DMS 273 (cell line): ENCODE measurements around the gene DOCK3.
A peak's percentile ranks its signal among the peaks of the same experiment; 100 is the strongest.
"Not testable (repeated sequence)": the region's sequence is repeated elsewhere in the genome, so short reads cannot be mapped to it uniquely, and the experiment has no call there.

Experiments used
- DNase-seq: peaks from one replicate; lab custom pipeline; 2025; ENCODE audit not compliant: unreplicated experiment; lab: John Stamatoyannopoulos, UW

DOCK3 gene

GRCh38 chr3:51075221-51075775 lies 400.6 kb downstream of the DOCK3 start:
- no peak for DNase-seq

- no peak for DNase-seq
Observed at GRCh38 chr3:51082363-51082762, 407.6 kb downstream of the DOCK3 start.

DNA sequence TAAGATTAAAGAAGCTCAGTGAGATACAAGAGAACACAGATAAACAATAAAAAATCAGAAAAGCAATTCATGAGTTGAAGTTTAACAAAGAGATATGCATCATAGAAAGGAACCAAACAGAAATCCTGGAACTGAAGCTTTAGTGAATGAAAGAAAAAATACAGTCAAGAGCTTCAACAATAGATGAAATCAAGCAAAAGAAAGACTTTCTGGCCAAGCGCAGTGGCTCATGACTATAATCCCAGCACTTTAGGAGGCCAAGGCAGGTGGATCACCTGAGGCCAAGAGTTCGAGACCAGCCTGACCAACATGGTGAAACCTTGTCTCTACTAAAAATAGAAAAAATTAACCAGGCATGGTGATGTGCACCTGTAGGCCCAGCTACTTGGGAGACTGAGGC lies 408.8 kb downstream of the DOCK3 start:
- DNase-seq: no peak

GRCh38 chr3:51092141-51092540 lies 417.4 kb downstream of the DOCK3 start:
- DNase-seq: not testable (repeated sequence)

GRCh38 chr3:51094838-51095237 lies 420.1 kb downstream of the DOCK3 start:
- DNase-seq: not testable (repeated sequence)

DNA sequence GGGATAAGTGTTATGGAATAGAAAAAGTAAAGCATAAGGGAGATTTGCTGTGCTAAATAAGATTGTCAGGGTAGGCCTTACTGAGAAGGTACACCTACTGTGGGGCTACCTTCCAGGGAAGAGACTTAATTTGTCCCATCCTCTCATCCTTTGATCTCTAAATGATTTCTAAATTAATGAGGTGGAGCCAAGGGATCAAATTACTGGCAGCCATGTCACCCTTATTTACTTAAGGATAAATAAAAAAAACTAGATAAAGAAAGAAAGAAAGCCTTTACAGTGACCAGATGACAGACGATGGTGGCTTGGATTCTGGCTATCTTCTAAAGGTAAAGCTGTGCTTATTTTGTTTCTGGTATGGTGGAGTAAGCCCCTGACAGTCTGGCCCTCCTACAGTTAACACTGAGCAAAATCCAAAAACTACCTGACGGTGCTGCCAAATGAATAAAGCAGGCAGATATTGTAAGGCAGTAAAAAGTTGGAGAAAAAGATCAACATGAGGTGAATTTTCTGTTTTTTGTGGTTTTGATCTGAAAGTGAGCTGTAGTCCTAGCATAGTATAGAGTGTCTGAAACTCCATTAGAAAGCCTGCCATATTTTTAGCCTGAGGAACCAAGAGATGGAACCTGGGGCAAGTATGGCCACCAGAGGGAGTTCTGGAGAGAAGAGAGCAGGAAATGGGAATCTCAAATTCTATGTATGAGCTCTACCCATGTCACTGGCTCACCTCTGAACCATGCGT lies 425.2 kb downstream of the DOCK3 start:
- peak; percentile 76 for DNase-seq

- no peak for DNase-seq
Observed at GRCh38 chr3:51100536-51100851, 425.8 kb downstream of the DOCK3 start.

- no peak for DNase-seq
Observed at GRCh38 chr3:51102396-51102795, 427.7 kb downstream of the DOCK3 start.

- DNase-seq: no peak
Observed at GRCh38 chr3:51106242-51106876, 431.6 kb downstream of the DOCK3 start.

DNA sequence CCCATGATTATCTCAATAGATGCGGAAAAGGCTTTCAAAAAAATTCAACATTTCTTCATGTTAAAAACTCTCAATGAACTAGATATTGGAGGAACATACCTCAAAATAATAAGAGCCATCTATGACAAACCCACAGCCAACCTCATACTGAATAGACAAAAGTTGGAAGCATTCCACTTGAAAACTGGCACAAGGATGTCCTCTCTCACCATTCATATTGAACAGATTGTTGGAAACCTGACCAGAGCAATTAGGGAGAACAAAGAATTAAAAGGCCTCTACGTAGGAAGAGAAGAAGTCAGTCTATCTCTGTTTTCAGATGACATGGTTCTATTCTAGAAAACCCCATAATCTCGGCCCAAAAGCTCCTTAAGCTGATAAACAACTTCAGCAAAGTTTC lies 435.9 kb downstream of the DOCK3 start:
- peak; percentile 3 for DNase-seq

DNA sequence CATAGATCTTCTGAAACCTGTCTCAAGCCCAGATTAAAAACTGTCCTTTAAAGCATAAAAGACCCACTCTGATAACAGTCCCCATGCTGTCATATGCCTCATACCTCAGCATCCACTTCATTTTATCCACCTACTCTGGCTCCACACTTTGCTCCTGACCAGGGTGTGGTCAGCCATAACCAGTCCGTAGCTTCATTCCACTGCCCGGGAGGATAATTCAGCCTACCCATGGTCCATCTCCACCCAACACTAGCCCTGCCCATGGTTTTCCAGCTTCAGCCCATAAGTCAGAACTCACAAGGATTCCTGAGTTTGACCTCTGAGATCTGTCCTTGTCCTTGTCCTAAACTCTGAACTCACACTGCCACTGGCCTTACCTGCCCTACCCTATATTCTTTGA lies 448.2 kb downstream of the DOCK3 start:
- DNase-seq: no peak

GRCh38 chr3:51123531-51123930 lies 448.8 kb downstream of the DOCK3 start:
- DNase-seq: no peak

GRCh38 chr3:51131607-51132006 lies 456.9 kb downstream of the DOCK3 start:
- not testable (repeated sequence) for DNase-seq

- no peak for DNase-seq
Observed at GRCh38 chr3:51137715-51138114, 463.0 kb downstream of the DOCK3 start.

GRCh38 chr3:51139616-51140015 lies 464.9 kb downstream of the DOCK3 start:
- DNase-seq: no peak

DNA sequence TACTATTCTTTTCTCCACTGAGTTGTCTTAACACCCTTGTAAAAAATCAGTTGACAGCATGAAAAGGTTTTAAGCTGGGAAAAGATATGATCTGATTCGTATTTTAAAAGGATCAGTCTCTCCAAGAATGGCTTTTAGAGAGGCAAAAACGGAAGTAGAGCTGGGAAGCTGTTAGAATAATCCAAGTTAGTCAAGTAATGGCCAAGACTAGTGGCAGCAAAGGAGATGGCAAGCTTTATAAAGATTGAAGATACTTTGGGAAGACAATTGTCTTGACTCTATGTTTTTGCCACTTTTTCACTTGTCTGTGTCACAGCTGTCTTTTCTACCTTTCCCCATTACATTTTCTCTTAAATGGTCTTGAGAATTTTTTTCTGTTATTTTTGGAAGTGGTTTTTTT lies 466.8 kb downstream of the DOCK3 start:
- DNase-seq: no peak

- DNase-seq: no peak
Observed at GRCh38 chr3:51145811-51146585, 471.3 kb downstream of the DOCK3 start.

DNA sequence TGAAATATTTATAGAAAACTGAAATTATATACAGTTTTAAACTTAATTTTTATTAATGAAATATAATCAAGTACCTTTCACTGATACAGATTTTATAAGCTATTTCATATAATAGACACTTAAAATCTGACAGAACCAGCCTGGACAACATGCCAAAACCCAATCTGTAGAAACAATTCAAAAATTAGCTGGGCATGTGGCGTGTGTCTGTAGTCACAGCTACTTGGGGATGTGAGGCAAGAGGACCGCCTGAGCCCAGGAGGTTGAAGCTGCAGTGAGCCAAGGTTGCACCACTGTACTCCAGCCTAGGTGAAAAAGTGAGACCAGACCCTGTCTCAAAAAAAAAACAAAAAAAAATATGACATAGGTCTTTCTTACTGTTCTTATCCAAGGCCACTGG lies 472.1 kb downstream of the DOCK3 start:
- DNase-seq: no peak

DNA sequence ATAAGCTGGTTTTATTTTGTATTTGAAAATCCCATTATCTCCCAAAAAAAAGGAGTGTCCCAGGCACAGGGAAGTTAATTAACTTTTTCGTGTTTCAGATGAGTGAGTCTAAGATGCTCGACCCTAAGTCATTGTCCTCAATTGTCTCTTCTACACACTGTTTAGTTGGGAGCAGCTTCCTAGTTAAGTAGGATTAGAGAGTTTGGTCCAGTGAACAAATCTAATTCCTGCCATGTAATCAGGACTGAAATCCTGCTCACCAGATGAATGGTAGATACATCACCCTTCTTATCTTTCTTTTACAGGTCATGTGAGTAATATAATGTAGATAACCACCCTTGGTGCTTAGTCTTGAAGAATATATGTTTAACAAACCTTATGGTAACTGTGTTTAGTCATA lies 481.4 kb downstream of the DOCK3 start:
- DNase-seq: no peak

GRCh38 chr3:51163051-51163450 lies 488.3 kb downstream of the DOCK3 start:
- DNase-seq: no peak

- no peak for DNase-seq
Observed at GRCh38 chr3:51173518-51174271, 499.0 kb downstream of the DOCK3 start.
